HEK293 (cell line): ENCODE data around the gene USP6NL.

Experiments used
- CTCF ChIA-PET: fragments of 350-600 bp; formaldehyde crosslinking; extraction: SDS; loops from one replicate; lab custom pipeline; 2021; ENCODE audit warnings: antibody characterized with exemption; lab: Yijun Ruan, JAX
- POLR2A ChIA-PET: fragments of 300-600 bp; formaldehyde crosslinking; extraction: SDS; loops from one replicate; lab custom pipeline; 2020; ENCODE audit warnings: antibody characterized with exemption, inconsistent platforms; lab: Yijun Ruan, JAX
- H3K27ac ChIP-seq: fragments of 200-500 bp; sonication (Bioruptor generic); 2 replicates; pipeline ENCODE4 v1.5.1; 2014; ENCODE audit warnings: low read depth, low read length, control low read depth, inconsistent platforms; ENCODE audit errors: extremely low read depth
- H3K36me3 ChIP-seq, 2 experiments: fragments of 200-500 bp in 1 of 2; sonication (Bioruptor generic) in 1 of 2; 1 replicate in 1 of 2; 2 replicates in 1 of 2; pipeline ENCODE4 v1.5.1; 2014 to 2017; ENCODE audit warnings: inconsistent platforms in 2 of 2, low read length in 2 of 2; ENCODE audit not compliant: control insufficient read depth in 2 of 2, insufficient read depth in 1 of 2
- H3K4me1 ChIP-seq: fragments of 200-500 bp; sonication (Bioruptor generic); 2 replicates; pipeline ENCODE4 v1.5.1; 2014; ENCODE audit warnings: mild to moderate bottlenecking, low read length, inconsistent platforms; ENCODE audit not compliant: control insufficient read depth, insufficient read depth
- H3K4me3 ChIP-seq: 2 replicates; pipeline ENCODE4 v1.5.1; 2011; ENCODE audit warnings: low read depth, mild to moderate bottlenecking, control low read depth, low read length, moderate library complexity
- H3K9me3 ChIP-seq: fragments of 200-500 bp; sonication (Bioruptor generic); 2 replicates; pipeline ENCODE4 v1.5.1; 2014; ENCODE audit warnings: low read depth, low read length, inconsistent platforms; ENCODE audit not compliant: control insufficient read depth, insufficient read depth
- FEZF1 ChIP-seq: fragments of 450-650 bp; formaldehyde crosslinking; IDR thresholded peaks from 2 replicates; pipeline ENCODE4 v1.5.1; 2016; ENCODE audit warnings: missing biosample characterization, missing genetic modification characterization
- GFI1B ChIP-seq: fragments of 450-650 bp; formaldehyde crosslinking; IDR thresholded peaks from 2 replicates; pipeline ENCODE4 v1.5.1; 2016; ENCODE audit warnings: missing biosample characterization, missing genetic modification characterization
- OVOL3 ChIP-seq: fragments of 450-650 bp; formaldehyde crosslinking; IDR thresholded peaks from 2 replicates; pipeline ENCODE4 v1.5.1; 2016; ENCODE audit warnings: missing biosample characterization, missing genetic modification characterization
- ZBTB10 ChIP-seq: fragments of 450-650 bp; formaldehyde crosslinking; IDR thresholded peaks from 2 replicates; pipeline ENCODE4 v1.5.1; 2016; ENCODE audit warnings: missing biosample characterization, missing genetic modification characterization
- ZBTB44 ChIP-seq: fragments of 450-650 bp; IDR thresholded peaks from 2 replicates; pipeline ENCODE4 v1.5.1; 2018; ENCODE audit warnings: missing biosample characterization, mild to moderate bottlenecking, missing genetic modification characterization
- ZBTB8A ChIP-seq: fragments of 450-650 bp; formaldehyde crosslinking; IDR thresholded peaks from 2 replicates; pipeline ENCODE4 v1.5.1; 2016; ENCODE audit warnings: missing biosample characterization, missing genetic modification characterization
- ZNF214 ChIP-seq: fragments of 450-650 bp; formaldehyde crosslinking; IDR thresholded peaks from 2 replicates; pipeline ENCODE4 v1.5.1; 2017; ENCODE audit warnings: missing biosample characterization, mild to moderate bottlenecking, missing genetic modification characterization, borderline replicate concordance
- ZNF23 ChIP-seq: fragments of 450-650 bp; formaldehyde crosslinking; IDR thresholded peaks from 2 replicates; pipeline ENCODE4 v1.5.1; 2016; ENCODE audit warnings: missing biosample characterization, missing genetic modification characterization, borderline replicate concordance
- ZNF26 ChIP-seq: fragments of 450-650 bp; formaldehyde crosslinking; IDR thresholded peaks from 2 replicates; pipeline ENCODE4 v1.5.1; 2016; ENCODE audit warnings: missing biosample characterization, missing genetic modification characterization
- ZNF292 ChIP-seq: fragments of 450-650 bp; formaldehyde crosslinking; IDR thresholded peaks from 2 replicates; pipeline ENCODE4 v1.5.1; 2016; ENCODE audit warnings: low read depth, missing biosample characterization, missing genetic modification characterization, borderline replicate concordance
- ZNF423 ChIP-seq: fragments of 450-650 bp; formaldehyde crosslinking; IDR thresholded peaks from 2 replicates; pipeline ENCODE4 v1.5.1; 2016; ENCODE audit warnings: missing biosample characterization, missing genetic modification characterization
- ZNF488 ChIP-seq: fragments of 450-650 bp; formaldehyde crosslinking; IDR thresholded peaks from 2 replicates; pipeline ENCODE4 v1.5.1; 2016; ENCODE audit warnings: missing biosample characterization, missing genetic modification characterization
- ZNF518A ChIP-seq: fragments of 450-650 bp; formaldehyde crosslinking; conservative IDR thresholded peaks from 2 replicates; pipeline ENCODE4 v1.5.1; 2016; ENCODE audit warnings: low read depth, missing biosample characterization, missing genetic modification characterization
- ZNF549 ChIP-seq: fragments of 450-650 bp; IDR thresholded peaks from 2 replicates; pipeline ENCODE4 v1.5.1; 2018; ENCODE audit warnings: missing biosample characterization, missing genetic modification characterization, mild to moderate bottlenecking, inconsistent platforms, moderate library complexity
- ZNF792 ChIP-seq: fragments of 450-650 bp; formaldehyde crosslinking; IDR thresholded peaks from 2 replicates; pipeline ENCODE4 v1.5.1; 2016; ENCODE audit warnings: missing biosample characterization, missing genetic modification characterization

The USP6NL gene

GRCh38 chr10:11578802-11579255 is 32.6 kb downstream of the USP6NL start:
- POLR2A ChIA-PET = no interaction called here
- Histone ChIP-seq H3K9me3 (no peaks in the 10 kb centered on the region), H3K4me3 (no peak overlapping the region), H3K36me3 (no peaks in the 10 kb centered on the region; a peak in 1 of 3 replicates), H3K4me1 (no peaks in the 10 kb centered on the region)
- CTCF ChIA-PET = interaction anchor here (1.0 kb wide), 1 partner anchor 30 kb away, joined by 3 read pairs; no protein-coding TSS in a partner anchor
- TF ChIP-seq ZNF792 (tag by site-specific recombination) = no peak
- TF ChIP-seq ZNF292 = no peak
- TF ChIP-seq ZBTB10 (tag by site-specific recombination) = no peak
- no peak for TF ChIP-seq ZNF488 (tag by site-specific recombination)
- no peak for TF ChIP-seq ZNF518A
- no peak for TF ChIP-seq OVOL3 (tag by site-specific recombination)
- TF ChIP-seq ZBTB44 (tag by site-specific recombination) = no peak
- no peak for TF ChIP-seq ZNF23 (tag by site-specific recombination)
- TF ChIP-seq ZNF549 = no peak
- no peak for TF ChIP-seq ZNF423
- TF ChIP-seq, all 188 proteins: peak for 0
- no peak overlapping the region for H3K27ac ChIP-seq

GRCh38 chr10:11576092-11576809 is 35.2 kb downstream of the USP6NL start:
- no peaks in the 10 kb centered on the region for H3K4me1 ChIP-seq
- CTCF ChIA-PET = interaction anchor here (1.1 kb wide), 1 partner anchor 181 kb away, joined by 3 read pairs; no protein-coding TSS in a partner anchor
- no peak overlapping the region for H3K27ac ChIP-seq
- TF ChIP-seq FEZF1 (tag by site-specific recombination) (no peak), ZBTB8A (no peak), ZNF214 (tag by site-specific recombination) (no peak), ZNF26 (tag by site-specific recombination) (no peak), GFI1B (tag by site-specific recombination) (no peak)
- no peak overlapping the region for H3K4me3 ChIP-seq
- H3K36me3 ChIP-seq = no peaks in the 10 kb centered on the region; a peak in 1 of 3 replicates
- H3K9me3 ChIP-seq = no peaks in the 10 kb centered on the region
- POLR2A ChIA-PET = no interaction called here
